Measurements from ENCODE around the gene ARID5B. TPM values are rescaled to one million over a fixed set of nuclear protein-coding genes. Genes with fewer than 3 reads are reported as not detected.

Gene ARID5B
- total and polyA plus RNA-seq, 2 donors (not counting 3 experiments of a cell fraction or from before 2014, with no cell fraction given), result 5.6 to 8.9 TPM

GRCh38 chr10:61937631-61938351 lies 36.3 kb downstream of the ARID5B start:
- dilution Hi-C loops (cut with MboI; ENCODE audit: extremely low pct_ligation_motif_present, low sequenced_read_pairs), result no loop called here
- BruUV-seq (replicated peaks), result TSS peak; percentile 47

GRCh38 chr10:61939902-61940301 lies 38.4 kb downstream of the ARID5B start:
- Histone ChIP-seq H3K4me1 (ENCODE audit: control insufficient read depth, extremely low read depth, insufficient read depth, low read length) (peaks cover 50% of the 10 kb centered on the region), H2AFZ (ENCODE audit: low read depth, low read length) (no peak overlapping the region), H3K79me2 (ENCODE audit: control insufficient read depth, insufficient read depth, low read length) (no peaks in the 10 kb centered on the region), H3K4me2 (ENCODE audit: insufficient read depth, low read length) (peak overlapping the region; percentile 49), H3K9ac (replicated peaks; ENCODE audit: extremely low read depth, insufficient read depth, low read length) (no peak overlapping the region), H4K20me1 (replicated peaks; ENCODE audit: control insufficient read depth, extremely low read depth, insufficient read depth, low read length) (no peaks in the 10 kb centered on the region), H3K36me3 (ENCODE audit: control insufficient read depth in 2 of 2, extremely low read depth in 1 of 2, insufficient read depth in 2 of 2, low read length in 2 of 2) (no peaks in the 10 kb centered on the region), H3K9me1 (replicated peaks; ENCODE audit: control insufficient read depth, extremely low read depth, insufficient read depth, low read length) (no peaks in the 10 kb centered on the region), H3K9me3 (replicated peaks; ENCODE audit: control insufficient read depth, insufficient read depth, low read length) (no peaks in the 10 kb centered on the region), H3K27me3 (ENCODE audit: control insufficient read depth in 2 of 2, insufficient read depth in 2 of 2, low read length in 2 of 2) (no peaks in the 10 kb centered on the region), H3K4me3 (replicated peaks in 1 of 3; ENCODE audit: insufficient read depth in 1 of 3, low read depth in 1 of 3, low read length in 3 of 3) (no peak overlapping the region), H3K27ac (ENCODE audit: insufficient read depth, low read depth, low read length) (peak overlapping the region; percentile 28)
- FAIRE-seq (no peak), DNase-seq (ENCODE audit: low read depth, low spot score) (no peak)
- no TSS peak for BruUV-seq (replicated peaks)
- dilution Hi-C loops (cut with MboI; ENCODE audit: extremely low pct_ligation_motif_present, low sequenced_read_pairs) (no loop called here), intact Hi-C loops (cut with micrococcal nuclease) (loop anchor here (2.0 to 5.0 kb wide), 2 partner anchors 103 to 232 kb away; no protein-coding TSS in a partner anchor)
- POLR2A ChIA-PET, result no interaction called here
- TF ChIP-seq POLR2AphosphoS5 (IDR thresholded peaks at IDR 0.05; ENCODE audit: insufficient read depth, low read depth, low read length) (no peak), MAX (IDR thresholded peaks at IDR 0.05; ENCODE audit: insufficient read depth, insufficient read length) (no peak), EZH2 (IDR thresholded peaks at IDR 0.05; ENCODE audit: borderline replicate concordance, low read depth, low read length, severe bottlenecking) (no peak), POLR2A (IDR thresholded peaks at IDR 0.05; ENCODE audit: low read depth, low read length) (no peak), CTCF (IDR thresholded peaks at IDR 0.05; ENCODE audit: extremely low read depth in 1 of 2, insufficient read depth in 1 of 2, low read depth in 1 of 2, low read length in 2 of 2) (no peak), GATA2 (IDR thresholded peaks at IDR 0.05; ENCODE audit: insufficient read depth, insufficient read length, low read depth, low read length) (no peak), JUN (IDR thresholded peaks at IDR 0.05; ENCODE audit: borderline replicate concordance, insufficient read depth, insufficient read length, low read depth) (no peak), FOS (IDR thresholded peaks at IDR 0.05; ENCODE audit: borderline replicate concordance, insufficient read depth, low read length) (no peak), MYC (IDR thresholded peaks at IDR 0.05; ENCODE audit: low read depth, low read length) (no peak)
- CTCF ChIA-PET, result interaction anchor here (1.0 to 3.9 kb wide), 3 partner anchors 36 to 309 kb away, joined by 3 to 22 read pairs (median 8); no protein-coding TSS in a partner anchor

More at GRCh38 chr10:61937631-61938351, 36.3 kb downstream of the ARID5B start:
- Histone ChIP-seq H3K9me1 (replicated peaks; ENCODE audit: control insufficient read depth, extremely low read depth, insufficient read depth, low read length) (no peaks in the 10 kb centered on the region), H3K4me3 (replicated peaks in 1 of 3; ENCODE audit: insufficient read depth in 1 of 3, low read depth in 1 of 3, low read length in 3 of 3) (peak overlapping the region in 1 of 3 experiments; percentile 0), H3K9me3 (replicated peaks; ENCODE audit: control insufficient read depth, insufficient read depth, low read length) (no peaks in the 10 kb centered on the region), H3K27ac (ENCODE audit: insufficient read depth, low read depth, low read length) (peak overlapping the region; percentile 20), H3K27me3 (ENCODE audit: control insufficient read depth in 2 of 2, insufficient read depth in 2 of 2, low read length in 2 of 2) (no peaks in the 10 kb centered on the region), H2AFZ (ENCODE audit: low read depth, low read length) (peak overlapping the region; percentile 26), H3K36me3 (ENCODE audit: control insufficient read depth in 2 of 2, extremely low read depth in 1 of 2, insufficient read depth in 2 of 2, low read length in 2 of 2) (no peaks in the 10 kb centered on the region), H3K4me1 (ENCODE audit: control insufficient read depth, extremely low read depth, insufficient read depth, low read length) (peaks cover 36% of the 10 kb centered on the region), H4K20me1 (replicated peaks; ENCODE audit: control insufficient read depth, extremely low read depth, insufficient read depth, low read length) (no peaks in the 10 kb centered on the region), H3K9ac (replicated peaks; ENCODE audit: extremely low read depth, insufficient read depth, low read length) (no peak overlapping the region), H3K4me2 (ENCODE audit: insufficient read depth, low read length) (peak overlapping the region; percentile 23), H3K79me2 (ENCODE audit: control insufficient read depth, insufficient read depth, low read length) (no peaks in the 10 kb centered on the region)
- POLR2A ChIA-PET, result no interaction called here
- CTCF ChIA-PET, result interaction anchor here (1.0 to 3.9 kb wide), 7 partner anchors 32 to 307 kb away, joined by 3 to 22 read pairs (median 4); partner anchors contain the start of gene ARID5B
- intact Hi-C loops (cut with micrococcal nuclease), result loop anchor here (1.0 to 2.0 kb wide), 2 partner anchors 35 to 101 kb away; no protein-coding TSS in a partner anchor
- no peak for TF ChIP-seq FOS (IDR thresholded peaks at IDR 0.05; ENCODE audit: borderline replicate concordance, insufficient read depth, low read length)
- peak; percentile 44 for TF ChIP-seq GATA2 (IDR thresholded peaks at IDR 0.05; ENCODE audit: insufficient read depth, insufficient read length, low read depth, low read length)
- no peak for TF ChIP-seq MYC (IDR thresholded peaks at IDR 0.05; ENCODE audit: low read depth, low read length)
- peak; percentile 79 for DNase-seq (ENCODE audit: low read depth, low spot score)
- peak; percentile 59 for FAIRE-seq

Measured in endothelial cell of umbilical vein (primary cell).